Measurements from ENCODE around the gene TAGLN.

DNA sequence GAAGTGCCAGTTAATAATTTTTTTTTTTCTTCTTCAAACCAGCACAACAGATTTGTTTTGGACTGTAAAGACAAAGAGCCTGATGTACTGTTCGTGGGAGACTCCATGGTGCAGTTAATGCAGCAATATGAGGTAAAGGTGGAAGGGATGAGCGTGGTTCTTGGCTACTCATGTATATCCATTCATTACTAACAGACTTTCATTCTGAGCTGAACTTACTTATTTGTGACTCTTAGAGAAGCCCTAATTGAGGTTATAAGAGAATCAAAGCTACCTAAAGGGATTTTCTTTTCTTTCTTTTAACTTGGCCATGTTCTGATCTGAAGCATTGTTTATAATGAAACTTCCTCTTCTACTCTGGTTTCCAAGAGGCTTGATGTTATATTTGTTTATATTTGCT is 39.3 kb upstream of the TAGLN start:
- TF ChIP-seq, protein P1, sequence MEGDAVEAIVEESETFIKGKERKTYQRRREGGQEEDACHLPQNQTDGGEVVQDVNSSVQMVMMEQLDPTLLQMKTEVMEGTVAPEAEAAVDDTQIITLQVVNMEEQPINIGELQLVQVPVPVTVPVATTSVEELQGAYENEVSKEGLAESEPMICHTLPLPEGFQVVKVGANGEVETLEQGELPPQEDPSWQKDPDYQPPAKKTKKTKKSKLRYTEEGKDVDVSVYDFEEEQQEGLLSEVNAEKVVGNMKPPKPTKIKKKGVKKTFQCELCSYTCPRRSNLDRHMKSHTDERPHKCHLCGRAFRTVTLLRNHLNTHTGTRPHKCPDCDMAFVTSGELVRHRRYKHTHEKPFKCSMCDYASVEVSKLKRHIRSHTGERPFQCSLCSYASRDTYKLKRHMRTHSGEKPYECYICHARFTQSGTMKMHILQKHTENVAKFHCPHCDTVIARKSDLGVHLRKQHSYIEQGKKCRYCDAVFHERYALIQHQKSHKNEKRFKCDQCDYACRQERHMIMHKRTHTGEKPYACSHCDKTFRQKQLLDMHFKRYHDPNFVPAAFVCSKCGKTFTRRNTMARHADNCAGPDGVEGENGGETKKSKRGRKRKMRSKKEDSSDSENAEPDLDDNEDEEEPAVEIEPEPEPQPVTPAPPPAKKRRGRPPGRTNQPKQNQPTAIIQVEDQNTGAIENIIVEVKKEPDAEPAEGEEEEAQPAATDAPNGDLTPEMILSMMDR (IDR thresholded peaks at IDR 0.05; ENCODE audit: control extremely low read depth in 1 of 3, insufficient read depth in 1 of 3, low read depth in 1 of 3, low read length in 3 of 3), result no peak
- TF ChIP-seq TAF1 (IDR thresholded peaks at IDR 0.05; ENCODE audit: low read depth, low read length), result no peak
- TF ChIP-seq SIN3A (conservative IDR thresholded peaks at IDR 0.05 in 1 of 2, IDR thresholded peaks at IDR 0.05 in 1 of 2; ENCODE audit: low read depth in 1 of 2, low read length in 2 of 2), result no peak
- no peak for TF ChIP-seq TBP (IDR thresholded peaks at IDR 0.05; ENCODE audit: low read depth, low read length)
- TF ChIP-seq, protein P2, sequence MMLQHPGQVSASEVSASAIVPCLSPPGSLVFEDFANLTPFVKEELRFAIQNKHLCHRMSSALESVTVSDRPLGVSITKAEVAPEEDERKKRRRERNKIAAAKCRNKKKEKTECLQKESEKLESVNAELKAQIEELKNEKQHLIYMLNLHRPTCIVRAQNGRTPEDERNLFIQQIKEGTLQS (IDR thresholded peaks at IDR 0.05; ENCODE audit: insufficient read depth, low read depth, low read length), result no peak
- TF ChIP-seq RAD21 (IDR thresholded peaks at IDR 0.05 in 1 of 2, conservative IDR thresholded peaks at IDR 0.05 in 1 of 2; ENCODE audit: low read depth in 2 of 2, low read length in 2 of 2), result no peak
- TF ChIP-seq JUN (IDR thresholded peaks at IDR 0.05; ENCODE audit: low read depth, low read length), result no peak
- TF ChIP-seq CBX8 (IDR thresholded peaks at IDR 0.05; ENCODE audit: borderline replicate concordance, low read depth, low read length), result no peak
